Mesodermal cell (in vitro differentiated cells): ENCODE measurements around the gene TGFBR3.
A peak's percentile ranks its signal among the peaks of the same experiment; 100 is the strongest.

Source experiments
- H3K27ac ChIP-seq: 2 replicates; pipeline ENCODE4 v1.7.0; 2013; ENCODE audit warnings: mild to moderate bottlenecking, low read depth, low read length, moderate library complexity; ENCODE audit not compliant: severe bottlenecking
- H3K36me3 ChIP-seq: 2 replicates; pipeline ENCODE4 v1.7.1; 2013; ENCODE audit warnings: mild to moderate bottlenecking, low read length, moderate library complexity; ENCODE audit not compliant: control insufficient read depth, insufficient read depth
- H3K4me1 ChIP-seq: one replicate; pipeline ENCODE4 v1.7.1; 2013; ENCODE audit warnings: mild to moderate bottlenecking, low read length; ENCODE audit not compliant: insufficient read depth, control insufficient read depth, poor library complexity, severe bottlenecking
- H3K4me3 ChIP-seq: 2 replicates; pipeline ENCODE4 v1.7.0; 2013; ENCODE audit warnings: low read length, control low read depth, mild to moderate bottlenecking; ENCODE audit not compliant: insufficient read depth, poor library complexity, severe bottlenecking; ENCODE audit errors: extremely low read depth
- H3K9me3 ChIP-seq: 2 replicates; pipeline ENCODE4 v1.7.1; 2013; ENCODE audit warnings: mild to moderate bottlenecking, low read length, moderate library complexity; ENCODE audit not compliant: control insufficient read depth
- WGBS, 2 experiments: methylation state at CpG; one replicate each; pipeline ENCODE4 v1.1.5; 2013; ENCODE audit warnings: missing lambda C conversion rate in 2 of 2; ENCODE audit not compliant: insufficient coverage in 2 of 2; 5-methylcytosine and 5-hydroxymethylcytosine counted together

Gene TGFBR3

DNA sequence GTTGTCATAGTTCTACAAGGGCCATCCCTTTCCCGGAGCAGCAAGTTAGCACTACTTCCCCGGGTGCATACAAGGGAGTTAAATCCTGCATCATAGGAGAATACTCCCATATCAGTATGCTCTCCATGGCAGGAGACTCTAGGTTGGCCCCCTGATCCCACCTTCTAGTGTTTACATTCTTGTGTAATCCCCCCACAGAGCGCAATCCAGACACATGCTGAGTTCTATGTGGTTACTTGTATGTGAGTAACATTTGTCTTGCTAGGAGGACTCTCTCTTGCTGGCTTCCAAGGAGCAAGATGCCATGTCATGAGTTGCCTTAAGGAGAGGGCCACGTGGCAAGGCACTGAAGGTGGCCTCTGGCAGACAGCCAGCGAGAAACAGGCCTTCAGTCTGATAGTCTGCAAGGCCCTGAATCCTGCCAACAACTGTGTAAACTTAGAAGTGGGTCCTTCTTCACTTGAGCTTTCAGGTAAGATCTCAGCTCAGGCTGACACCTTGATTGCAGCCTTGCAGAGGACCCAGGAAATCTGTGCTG lies 230.0 kb downstream of the TGFBR3 start:
- H3K9me3 ChIP-seq, result peaks cover 10% of the 10 kb centered on the region
- H3K4me3 ChIP-seq, result no peak overlapping the region
- no peak overlapping the region for H3K27ac ChIP-seq
- no peaks in the 10 kb centered on the region for H3K4me1 ChIP-seq
- no peaks in the 10 kb centered on the region for H3K36me3 ChIP-seq
- 85 to 89% methylated on average over 3 of the region's 5 CpGs for WGBS, 2 experiments

DNA sequence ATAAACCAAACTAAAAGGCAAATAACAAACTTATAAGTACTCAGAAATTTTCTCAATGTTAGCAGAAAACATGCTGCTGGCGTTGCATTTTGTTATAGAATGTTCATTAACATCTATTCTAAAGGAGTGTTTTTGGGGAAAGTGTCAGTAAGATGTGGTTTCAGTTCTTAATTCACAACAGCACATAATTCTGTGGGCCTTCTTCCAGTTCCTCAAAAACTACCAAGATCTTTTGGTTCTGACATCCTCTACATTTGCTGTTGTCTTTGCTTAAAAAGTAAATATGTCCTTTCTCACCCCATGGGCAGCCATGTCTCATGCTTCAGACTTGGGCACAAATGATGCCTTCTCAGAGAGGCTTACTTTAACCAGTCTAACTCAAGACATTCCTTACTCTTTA lies 232.8 kb downstream of the TGFBR3 start:
- H3K9me3 ChIP-seq, result peaks cover 10% of the 10 kb centered on the region
- no peaks in the 10 kb centered on the region for H3K36me3 ChIP-seq
- H3K4me3 ChIP-seq, result no peak overlapping the region
- WGBS, 2 experiments, result no CpG with 5 or more reads among the region's 1 CpG
- H3K27ac ChIP-seq, result no peak overlapping the region
- H3K4me1 ChIP-seq, result peaks cover 5% of the 10 kb centered on the region

DNA sequence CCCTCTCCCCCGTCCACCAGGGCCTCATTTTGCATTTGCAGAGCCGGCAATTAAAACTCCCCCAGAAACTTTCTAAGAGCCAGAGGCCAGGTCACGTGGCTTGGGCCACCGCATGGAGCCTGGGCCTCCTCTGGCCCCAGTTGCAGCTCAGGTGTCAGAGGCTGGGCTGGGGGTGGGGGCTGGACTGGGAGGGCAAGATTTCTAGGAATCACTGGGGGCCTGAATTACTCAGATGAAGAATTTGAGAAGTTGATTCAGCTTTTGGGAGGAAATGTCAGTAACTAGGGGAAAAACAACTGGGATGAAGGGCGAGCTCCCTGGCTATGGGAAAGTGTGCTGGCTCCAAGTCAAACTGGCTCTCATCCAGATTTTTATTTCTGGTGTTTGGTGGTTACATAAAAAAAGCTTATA lies 234.3 kb downstream of the TGFBR3 start:
- H3K4me3 ChIP-seq, result no peak overlapping the region
- H3K4me1 ChIP-seq, result peaks cover 13% of the 10 kb centered on the region
- H3K36me3 ChIP-seq, result no peaks in the 10 kb centered on the region
- peaks cover 10% of the 10 kb centered on the region for H3K9me3 ChIP-seq
- 74% methylated on average over 3 of the region's 5 CpGs; no CpG with 5 or more reads in 1 of the 2 experiments for WGBS, 2 experiments
- H3K27ac ChIP-seq, result no peak overlapping the region

DNA sequence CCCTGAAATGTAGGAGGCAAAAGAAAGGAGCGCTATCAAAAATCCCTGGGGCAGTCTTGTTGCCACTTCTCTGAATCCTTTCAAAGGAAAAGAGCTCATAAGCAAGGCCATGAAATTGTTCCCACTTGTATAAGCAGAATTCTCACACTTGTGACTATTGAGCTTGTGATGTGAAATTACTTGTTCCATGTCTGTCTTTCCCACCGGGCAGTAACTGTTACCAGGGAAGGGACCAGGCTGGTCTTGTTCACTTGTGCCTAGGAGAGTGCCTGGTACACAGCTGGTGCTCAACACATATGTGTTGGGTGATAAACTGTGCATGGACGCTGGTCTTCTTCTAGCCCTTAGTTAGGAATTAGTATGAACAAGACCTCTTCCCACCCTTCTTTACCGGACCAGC lies 234.7 kb downstream of the TGFBR3 start:
- 73 to 86% methylated on average over 2 to 3 of the region's 4 CpGs for WGBS, 2 experiments
- no peaks in the 10 kb centered on the region for H3K36me3 ChIP-seq
- peaks cover 10% of the 10 kb centered on the region for H3K9me3 ChIP-seq
- peaks cover 13% of the 10 kb centered on the region for H3K4me1 ChIP-seq
- H3K27ac ChIP-seq, result no peak overlapping the region
- no peak overlapping the region for H3K4me3 ChIP-seq

DNA sequence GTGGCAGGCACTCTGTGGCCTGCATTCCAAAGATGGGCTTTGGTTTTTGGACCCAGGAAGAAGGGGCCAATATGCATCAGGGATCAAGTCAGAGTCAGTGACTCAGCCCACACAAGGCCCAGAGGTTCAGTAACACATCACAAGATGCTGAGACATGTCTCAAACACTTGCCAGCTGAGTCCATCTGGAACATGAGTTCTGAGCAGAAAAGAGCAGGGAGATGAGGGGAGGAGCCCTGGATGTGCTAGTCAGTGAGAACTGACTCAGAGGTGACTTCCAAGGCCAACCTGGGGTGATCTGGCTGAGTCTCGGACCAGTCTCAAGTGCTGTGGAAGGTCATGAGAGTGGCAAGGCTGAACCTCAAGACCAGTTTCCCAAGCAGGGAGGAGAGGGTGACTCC lies 235.2 kb downstream of the TGFBR3 start:
- peaks cover 16% of the 10 kb centered on the region for H3K4me1 ChIP-seq
- peaks cover 7% of the 10 kb centered on the region for H3K9me3 ChIP-seq
- WGBS, 2 experiments, result 88 to 91% methylated on average over 1 of the region's 1 CpG
- H3K4me3 ChIP-seq, result no peak overlapping the region
- no peak overlapping the region for H3K27ac ChIP-seq
- no peaks in the 10 kb centered on the region for H3K36me3 ChIP-seq

DNA sequence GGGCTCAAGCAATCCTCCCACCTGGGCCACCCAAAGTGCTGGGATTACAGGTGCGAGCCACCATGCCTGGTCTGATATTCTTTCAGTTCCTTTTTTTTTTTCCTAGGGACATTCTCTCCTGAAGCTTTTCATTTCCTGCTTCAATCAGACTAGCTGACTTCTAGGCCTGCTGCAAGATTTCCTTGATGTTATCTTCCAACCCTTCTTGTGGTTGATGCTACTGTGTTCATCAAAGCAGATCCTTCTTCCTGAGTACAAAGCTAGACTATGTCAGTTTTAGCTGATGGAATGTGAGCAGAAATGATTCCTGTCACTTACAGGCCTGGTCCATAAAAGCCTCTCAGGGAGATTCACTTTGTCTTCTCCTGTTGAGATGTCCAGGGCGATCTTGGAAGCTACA lies 238.9 kb downstream of the TGFBR3 start:
- Histone ChIP-seq H3K4me1 (peaks cover 26% of the 10 kb centered on the region), H3K36me3 (no peaks in the 10 kb centered on the region), H3K4me3 (no peak overlapping the region), H3K27ac (no peak overlapping the region), H3K9me3 (no peaks in the 10 kb centered on the region)
- 97 to 100% methylated on average over 1 to 2 of the region's 2 CpGs for WGBS, 2 experiments

DNA sequence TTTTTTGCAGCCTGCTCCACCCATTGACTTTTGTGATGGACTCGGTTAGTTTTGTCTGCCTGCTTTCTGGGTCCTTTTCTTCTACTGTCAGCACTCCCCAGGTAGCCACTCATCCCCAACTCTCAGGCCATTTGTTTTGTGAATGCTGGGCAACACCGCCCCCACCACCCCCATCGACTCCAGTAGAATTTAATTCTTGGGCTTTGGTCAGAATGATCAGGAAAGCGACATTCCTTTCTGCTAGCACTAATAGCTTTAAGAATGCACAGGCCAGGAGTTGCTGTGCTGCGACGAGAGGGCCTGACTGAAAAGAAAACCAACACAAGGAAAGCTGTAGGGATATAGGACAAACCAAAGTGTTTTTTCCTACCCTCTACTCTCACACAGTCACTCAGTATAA lies 240.9 kb downstream of the TGFBR3 start:
- peak overlapping the region; percentile 36 for H3K27ac ChIP-seq
- peaks cover 22% of the 10 kb centered on the region for H3K4me1 ChIP-seq
- H3K36me3 ChIP-seq, result no peaks in the 10 kb centered on the region
- no peak overlapping the region for H3K4me3 ChIP-seq
- 17% methylated on average over 1 of the region's 6 CpGs for WGBS, 2 experiments
- H3K9me3 ChIP-seq, result no peaks in the 10 kb centered on the region

DNA sequence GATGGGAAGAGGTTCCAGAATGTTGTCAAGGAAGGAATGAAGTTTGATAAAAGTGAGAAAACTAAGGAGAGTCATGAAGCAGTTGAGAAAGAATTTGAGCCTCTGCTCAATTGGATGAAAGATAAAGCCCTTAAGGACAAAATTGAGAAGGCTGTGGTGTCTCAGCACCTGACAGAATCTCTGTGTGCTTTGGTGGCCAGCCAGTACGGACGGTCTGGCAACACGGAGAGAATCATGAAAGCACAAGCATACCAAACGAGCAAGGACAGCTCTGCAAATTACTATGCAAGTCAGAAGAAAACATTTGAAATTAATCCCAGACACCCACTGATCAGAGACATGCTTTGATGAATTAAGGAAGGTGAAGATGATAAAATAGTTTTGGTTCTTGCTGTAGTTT lies 242.5 kb downstream of the TGFBR3 start:
- Histone ChIP-seq H3K4me1 (peaks cover 22% of the 10 kb centered on the region), H3K36me3 (no peaks in the 10 kb centered on the region), H3K9me3 (no peaks in the 10 kb centered on the region), H3K27ac (no peak overlapping the region), H3K4me3 (no peak overlapping the region)
- WGBS, 2 experiments, result 100% methylated on average over 3 of the region's 4 CpGs; no CpG with 5 or more reads in 1 of the 2 experiments

DNA sequence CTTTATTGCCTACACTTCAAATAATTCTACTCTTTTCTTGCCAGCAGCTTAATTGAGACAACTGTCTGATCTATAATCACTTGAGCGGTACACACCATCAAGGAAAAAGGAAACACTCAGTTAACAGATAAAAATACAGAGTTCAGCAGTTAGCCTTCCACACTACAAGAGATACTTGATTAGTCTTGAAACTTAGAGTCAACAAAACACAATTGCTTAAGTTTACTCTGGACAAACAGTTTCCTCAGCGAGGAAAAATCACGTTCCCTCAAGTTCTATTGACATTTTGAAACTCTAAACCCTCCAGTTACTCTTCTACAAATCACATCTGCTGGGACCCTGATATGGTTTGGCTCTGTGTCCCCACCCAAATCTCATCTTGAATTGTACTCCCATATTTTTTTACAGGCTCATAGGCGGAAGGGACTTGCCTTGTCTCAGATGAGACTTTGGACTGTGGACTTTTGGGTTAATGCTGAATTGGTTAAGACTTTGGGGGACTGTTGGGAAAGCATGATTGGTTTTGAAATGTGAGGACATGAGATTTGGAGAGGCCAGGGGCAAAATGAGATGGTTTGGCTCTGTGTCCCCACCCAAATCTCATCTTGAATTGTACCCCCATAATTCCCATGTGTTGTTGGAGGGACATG lies 244.9 kb downstream of the TGFBR3 start:
- H3K27ac ChIP-seq, result no peak overlapping the region
- no peaks in the 10 kb centered on the region for H3K36me3 ChIP-seq
- WGBS, 2 experiments, result 92 to 97% methylated on average over 3 to 4 of the region's 4 CpGs
- H3K9me3 ChIP-seq, result no peaks in the 10 kb centered on the region
- no peak overlapping the region for H3K4me3 ChIP-seq
- H3K4me1 ChIP-seq, result peaks cover 12% of the 10 kb centered on the region

DNA sequence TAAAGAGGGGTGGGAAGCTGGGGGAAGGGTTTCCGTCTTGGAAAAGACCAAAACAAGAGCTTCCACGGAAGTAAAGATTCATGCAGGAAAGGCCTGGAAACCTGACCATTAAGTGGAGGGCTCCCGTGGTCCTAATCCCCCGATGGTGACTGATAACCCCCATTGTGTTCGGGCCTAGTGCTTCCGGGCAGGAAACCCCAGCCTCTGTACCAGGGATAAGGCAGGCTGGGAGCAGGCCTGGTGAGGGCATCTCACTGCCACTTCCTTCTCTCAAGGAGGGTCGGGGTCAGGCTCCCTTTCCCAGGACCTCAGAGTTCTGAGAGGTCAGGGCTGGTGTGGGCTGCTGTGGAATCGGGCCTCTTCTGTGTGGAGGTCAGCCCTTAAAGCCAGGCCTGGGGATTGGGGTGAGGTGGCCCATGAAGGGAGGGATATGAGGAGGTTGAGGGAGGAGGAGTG lies 248.4 kb downstream of the TGFBR3 start:
- peak overlapping the region; percentile 59 for H3K27ac ChIP-seq
- WGBS, 2 experiments, result 66 to 71% methylated on average over 3 to 7 of the region's 8 CpGs
- H3K4me1 ChIP-seq, result no peaks in the 10 kb centered on the region
- H3K36me3 ChIP-seq, result no peaks in the 10 kb centered on the region
- no peak overlapping the region for H3K4me3 ChIP-seq
- H3K9me3 ChIP-seq, result no peaks in the 10 kb centered on the region

DNA sequence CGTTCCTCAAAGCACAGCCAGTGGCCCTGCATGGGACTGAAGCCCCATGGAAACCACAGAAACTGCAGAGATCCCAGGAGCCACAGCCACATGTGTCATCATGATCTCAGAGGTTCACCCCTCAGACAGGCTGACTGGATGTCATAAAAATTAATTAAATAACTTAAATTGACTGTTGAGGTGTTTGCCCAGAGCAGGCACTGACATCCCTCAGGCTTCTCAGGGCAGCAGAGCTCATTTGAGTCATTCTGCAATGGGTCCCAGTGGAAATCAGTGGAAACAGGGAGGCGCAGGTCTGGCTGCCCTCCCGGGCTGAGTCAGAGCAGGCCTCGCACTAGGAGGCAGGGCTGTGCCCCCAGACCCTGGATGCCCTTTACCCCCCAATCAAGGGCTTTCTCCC lies 250.2 kb downstream of the TGFBR3 start:
- Histone ChIP-seq H3K4me3 (no peak overlapping the region), H3K27ac (no peak overlapping the region), H3K4me1 (no peaks in the 10 kb centered on the region), H3K36me3 (no peaks in the 10 kb centered on the region), H3K9me3 (no peaks in the 10 kb centered on the region)
- WGBS, 2 experiments, result 88 to 96% methylated on average over 4 of the region's 4 CpGs
